GM12878 (cell line): ENCODE results near the gene CAST. TPM values are rescaled to one million over a fixed set of nuclear protein-coding genes. Genes with fewer than 3 reads are reported as not detected.

Experiments used
- ATAC-seq: fragments of 200-7000 bp; cut with Tn5 transposase; 3 replicates; pipeline ENCODE4 v1.9.1; 2020; ENCODE audit warnings: mild to moderate bottlenecking, moderate library complexity
- BruUV-seq: library from RNA; stranded (reverse); fragments of 400-500 nt; replicated peaks from 2 replicates; lab custom pipeline; 2021; lab: Mats Ljungman, UMichigan
- CTCF ChIA-PET: fragments of 300-600 bp; sonication (Branson Sonifier 250); formaldehyde crosslinking; extraction: SDS; loops from one replicate; lab custom pipeline; 2021; ENCODE audit warnings: inconsistent platforms; lab: Yijun Ruan, JAX
- POLR2A ChIA-PET: fragments of 350-600 bp; formaldehyde crosslinking; extraction: SDS; loops from one replicate; lab custom pipeline; 2021; ENCODE audit warnings: inconsistent platforms; lab: Charles Lee
- RAD21 ChIA-PET: fragments of 300-600 bp; sonication (Branson Sonifier 250); formaldehyde crosslinking; loops from one replicate; lab custom pipeline; 2023; ENCODE audit warnings: antibody characterized with exemption; ENCODE audit not compliant: unreplicated experiment; lab: Charles Lee
- SMC1A ChIA-PET: fragments of 300-600 bp; sonication (Branson Sonifier 250); formaldehyde crosslinking; loops from one replicate; lab custom pipeline; 2023; ENCODE audit not compliant: unreplicated experiment, uncharacterized antibody; lab: Charles Lee
- DNase-seq: peaks from one replicate; pipeline ENCODE4 v3.0.0-alpha.2; 2011; ENCODE audit warnings: low read depth, low spot score
- FAIRE-seq: peaks from 3 replicates; lab custom pipeline; 2011; peaks lifted over from hg19 to GRCh38; lab: Jason Lieb, UNC
- H2AFZ ChIP-seq: 2 replicates; pipeline ENCODE4 v1.6.0; 2011; ENCODE audit warnings: low read depth, low read length, control low read depth; ENCODE audit not compliant: control insufficient read depth
- H3K27ac ChIP-seq: 2 replicates; pipeline ENCODE4 v1.5.1; 2011; ENCODE audit warnings: control low read depth; ENCODE audit not compliant: control insufficient read depth, insufficient read depth
- H3K27me3 ChIP-seq, 2 experiments: replicated peaks in 1 of 2; 2 replicates each; pipeline versions ENCODE4 v1.6.0 to v1.6.1; 2011; ENCODE audit warnings: low read length in 1 of 2; ENCODE audit not compliant: control insufficient read depth in 2 of 2, insufficient read depth in 2 of 2
- H3K36me3 ChIP-seq, 2 experiments: 2 replicates each; pipeline ENCODE4 v1.5.1; 2011; ENCODE audit warnings: low read length in 1 of 2; ENCODE audit not compliant: control insufficient read depth in 2 of 2, insufficient read depth in 2 of 2
- H3K4me1 ChIP-seq: 2 replicates; pipeline ENCODE4 v1.6.1; 2011; ENCODE audit warnings: mild to moderate bottlenecking, low read length, moderate library complexity, mixed read lengths; ENCODE audit not compliant: control insufficient read depth, insufficient read depth
- H3K4me2 ChIP-seq: 2 replicates; pipeline ENCODE4 v1.6.0; 2011; ENCODE audit warnings: control low read depth; ENCODE audit not compliant: control insufficient read depth, insufficient read depth
- H3K4me3 ChIP-seq: fragments of 200-600 bp; sonication (generic); 2 replicates; pipeline ENCODE4 v1.5.1; 2016
- H3K79me2 ChIP-seq: 2 replicates; pipeline ENCODE4 v1.6.0; 2011; ENCODE audit warnings: low read length; ENCODE audit not compliant: control insufficient read depth, insufficient read depth
- H3K9ac ChIP-seq: 2 replicates; pipeline ENCODE4 v1.8.0; 2011; ENCODE audit warnings: low read length, control low read depth, mixed read lengths; ENCODE audit not compliant: control insufficient read depth, insufficient read depth
- H3K9me3 ChIP-seq: replicated peaks from 3 replicates; pipeline ENCODE4 v1.5.1; 2011; ENCODE audit warnings: mild to moderate bottlenecking, low read length; ENCODE audit not compliant: control insufficient read depth, insufficient read depth
- H4K20me1 ChIP-seq: 2 replicates; pipeline ENCODE4 v1.6.0; 2011; ENCODE audit not compliant: control insufficient read depth, insufficient read depth
- BCLAF1 ChIP-seq: fragments of 450-650 bp; IDR thresholded peaks from 2 replicates; pipeline ENCODE4 v1.6.1; 2017; ENCODE audit warnings: antibody characterized with exemption, mild to moderate bottlenecking, moderate library complexity
- CBX5 ChIP-seq: sonication (generic); IDR thresholded peaks from 2 replicates; pipeline ENCODE4 v1.6.1; 2016; ENCODE audit warnings: low read depth, moderate library complexity, mild to moderate bottlenecking, inconsistent platforms
- CREM ChIP-seq: IDR thresholded peaks from 2 replicates; pipeline ENCODE4 v1.6.1; 2014; ENCODE audit warnings: antibody characterized with exemption, low read depth
- EED ChIP-seq: sonication (generic); IDR thresholded peaks from 2 replicates; pipeline ENCODE4 v1.6.1; 2016; ENCODE audit warnings: antibody characterized with exemption, low read depth
- EP300 ChIP-seq, 2 experiments: fragments of 150-350 bp in 1 of 2; IDR thresholded peaks; 2 replicates each; pipeline ENCODE4 v1.6.1; 2011 to 2012; ENCODE audit warnings: low read depth in 2 of 2, low read length in 2 of 2, borderline replicate concordance in 1 of 2, improper control_type of control experiment in 1 of 2, inconsistent platforms in 1 of 2; ENCODE audit not compliant: control insufficient read depth in 1 of 2
- GABPA ChIP-seq: IDR thresholded peaks from 2 replicates; pipeline ENCODE4 v1.6.1; 2014; ENCODE audit warnings: antibody characterized with exemption, low read depth, mild to moderate bottlenecking, inconsistent platforms
- JUND ChIP-seq: IDR thresholded peaks from 2 replicates; pipeline ENCODE4 v1.6.1; 2012; ENCODE audit warnings: low read depth, mild to moderate bottlenecking, low read length, improper control_type of control experiment, moderate library complexity
- KLF5 ChIP-seq: fragments of 450-650 bp; IDR thresholded peaks from 2 replicates; pipeline ENCODE4 v1.6.1; 2014; ENCODE audit warnings: mild to moderate bottlenecking; ENCODE audit not compliant: partially characterized antibody
- MXI1 ChIP-seq: fragments of 150-350 bp; IDR thresholded peaks from 2 replicates; pipeline ENCODE4 v1.6.1; 2011; ENCODE audit warnings: low read depth, mild to moderate bottlenecking, inconsistent platforms, low read length, improper control_type of control experiment
- NKRF ChIP-seq: fragments of 450-650 bp; conservative IDR thresholded peaks from 2 replicates; pipeline ENCODE4 v1.6.1; 2017; ENCODE audit warnings: mild to moderate bottlenecking, moderate library complexity
- PAX8 ChIP-seq: fragments of 450-650 bp; IDR thresholded peaks from 2 replicates; pipeline ENCODE4 v1.6.1; 2017; ENCODE audit warnings: mild to moderate bottlenecking, moderate library complexity
- SIN3A ChIP-seq: IDR thresholded peaks from 2 replicates; pipeline ENCODE4 v1.6.1; 2012; ENCODE audit warnings: low read depth, low read length, improper control_type of control experiment
- TAF1 ChIP-seq: IDR thresholded peaks from 2 replicates; pipeline ENCODE4 v1.6.1; 2011; ENCODE audit warnings: mild to moderate bottlenecking, low read depth, low read length, borderline replicate concordance
- ZNF207 ChIP-seq: fragments of 450-650 bp; IDR thresholded peaks from 2 replicates; pipeline ENCODE4 v1.6.1; 2014; ENCODE audit warnings: antibody characterized with exemption, mild to moderate bottlenecking, borderline replicate concordance
- WGBS: methylation state at CpG from one replicate; pipeline ENCODE4 v1.1.6; 2016; ENCODE audit warnings: low lambda C conversion rate; ENCODE audit not compliant: insufficient replicate concordance, insufficient coverage; ENCODE audit errors: missing lambda C conversion rate; 5-methylcytosine and 5-hydroxymethylcytosine counted together
- in situ Hi-C: fragments of 300-500 bp; cut with MboI; formaldehyde crosslinking; loops from 9 replicates; pipeline ENCODE4 v1.14.3; 2018; ENCODE audit warnings: mixed read lengths
- intact Hi-C: fragments of 100-400 bp; cut with micrococcal nuclease; formaldehyde crosslinking; loops from one replicate; pipeline ENCODE4 v1.14.2; 2022; ENCODE audit not compliant: unreplicated experiment
- polyA plus RNA-seq, 11 experiments: library from polyadenylated mRNA; depleted of rRNA in 4 of 11; unstranded in 6 of 11; stranded (reverse) in 5 of 11; fragments of >200 nt; fragmentation: Nextera tagmentation in 4 of 11; fragmentation: Illumina TruSeq in 1 of 11; extraction: Ambion mirVana in 4 of 11; extraction: Trizol in 1 of 11; gene quantifications; 1 replicate in 1 of 11; 2 replicates in 10 of 11; pipeline versions ENCODE4 v1.2.1 to v1.2.3, GENCODE V29; 2011 to 2016; ENCODE audit warnings: inconsistent platforms in 2 of 11, missing spikeins in 2 of 11, low read depth in 1 of 11
- total RNA-seq, 4 experiments: library from RNA; depleted of rRNA in 3 of 4; stranded (reverse); fragments of >200 nt in 3 of 4; fragmentation: Illumina TruSeq in 1 of 4; extraction: Trizol in 1 of 4; gene quantifications; 2 replicates each; pipeline versions ENCODE4 v1.2.1 to v1.2.3, GENCODE V29; 2013 to 2021
- TF ChIP-seq, protein P1 (sequence below): fragments of 450-650 bp; IDR thresholded peaks from 2 replicates; pipeline ENCODE4 v1.6.1; 2014; ENCODE audit warnings: mild to moderate bottlenecking
- TF ChIP-seq, protein P2 (sequence below), 3 experiments: IDR thresholded peaks in 2 of 3; conservative IDR thresholded peaks in 1 of 3; 2 replicates each; pipeline ENCODE4 v1.5.1; 2011; ENCODE audit warnings: low read depth in 3 of 3, low read length in 3 of 3, mild to moderate bottlenecking in 3 of 3, control low read depth in 2 of 3, moderate library complexity in 2 of 3, inconsistent platforms in 1 of 3, mixed read lengths in 1 of 3; ENCODE audit not compliant: control insufficient read depth in 2 of 3, insufficient read depth in 1 of 3; ENCODE audit errors: extremely low read depth in 1 of 3

The CAST gene
- total and polyA plus RNA-seq, 10 of the 15 experiments (the other 5 are each of a cell fraction or from before 2014, with no cell fraction given): 31.7 to 140 (median 68.5) TPM

DNA sequence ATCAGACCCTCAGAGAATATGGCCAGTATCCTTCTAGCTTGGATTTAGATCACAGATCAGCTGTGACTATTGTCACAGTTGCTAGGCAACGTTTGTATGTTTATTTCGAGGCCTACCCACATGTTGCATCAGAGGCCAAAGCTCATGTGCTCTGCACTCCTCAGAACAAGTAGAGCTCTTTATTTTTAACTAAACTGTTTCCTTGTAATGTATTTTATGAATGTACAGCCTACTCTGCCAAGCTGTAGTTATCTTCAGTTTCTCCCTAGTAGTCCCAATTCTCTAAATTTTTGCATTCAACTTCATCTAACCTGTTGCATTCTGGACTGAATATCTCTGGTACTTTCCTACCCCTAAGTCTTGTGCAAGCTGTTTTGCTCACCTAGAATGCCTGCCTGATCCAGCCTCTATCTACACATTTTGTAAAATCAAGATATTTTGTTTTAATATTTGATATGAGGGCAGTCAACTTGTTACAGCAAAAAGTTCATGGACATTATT lies 52.8 kb downstream of the CAST start:
- intact Hi-C loops: loop anchor here (10.0 kb wide), 1 partner anchor 370 kb away; no protein-coding TSS in a partner anchor
- FAIRE-seq (no peak), ATAC-seq (peak; percentile 85), DNase-seq (no peak)
- Histone ChIP-seq H3K79me2 (no peaks in the 10 kb centered on the region), H3K4me3 (no peak overlapping the region), H4K20me1 (no peaks in the 10 kb centered on the region), H3K27me3 (no peaks in the 10 kb centered on the region), H3K36me3 (no peaks in the 10 kb centered on the region), H3K9ac (no peak overlapping the region), H3K4me1 (no peaks in the 10 kb centered on the region), H3K9me3 (no peaks in the 10 kb centered on the region), H2AFZ (no peak overlapping the region), H3K4me2 (no peak overlapping the region), H3K27ac (no peak overlapping the region)
- WGBS: 41% methylated on average over 2 of the region's 2 CpGs
- no TSS peak for BruUV-seq
- in situ Hi-C loops: no loop called here
- SMC1A ChIA-PET: interaction anchor here (0.8 to 1.9 kb wide), 10 partner anchors 9 to 101 kb away, joined by 3 to 8 read pairs (median 4); no protein-coding TSS in a partner anchor
- POLR2A ChIA-PET: no interaction called here
- CTCF ChIA-PET: interaction anchor here (0.6 to 2.8 kb wide), 8 partner anchors 12 to 447 kb away, joined by 3 to 8 read pairs (median 3); no protein-coding TSS in a partner anchor
- RAD21 ChIA-PET: interaction anchor here (0.9 to 1.2 kb wide), 2 partner anchors 9 to 12 kb away, joined by 3 to 4 read pairs; no protein-coding TSS in a partner anchor
- TF ChIP-seq BCLAF1: no peak
- TF ChIP-seq NKRF: no peak
- TF ChIP-seq CREM: no peak
- no peak for TF ChIP-seq EED
- peak; percentile 89 for TF ChIP-seq MXI1
- TF ChIP-seq GABPA: no peak
- TF ChIP-seq, protein P1, sequence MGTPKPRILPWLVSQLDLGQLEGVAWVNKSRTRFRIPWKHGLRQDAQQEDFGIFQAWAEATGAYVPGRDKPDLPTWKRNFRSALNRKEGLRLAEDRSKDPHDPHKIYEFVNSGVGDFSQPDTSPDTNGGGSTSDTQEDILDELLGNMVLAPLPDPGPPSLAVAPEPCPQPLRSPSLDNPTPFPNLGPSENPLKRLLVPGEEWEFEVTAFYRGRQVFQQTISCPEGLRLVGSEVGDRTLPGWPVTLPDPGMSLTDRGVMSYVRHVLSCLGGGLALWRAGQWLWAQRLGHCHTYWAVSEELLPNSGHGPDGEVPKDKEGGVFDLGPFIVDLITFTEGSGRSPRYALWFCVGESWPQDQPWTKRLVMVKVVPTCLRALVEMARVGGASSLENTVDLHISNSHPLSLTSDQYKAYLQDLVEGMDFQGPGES: no peak
- TF ChIP-seq JUND: no peak
- no peak for TF ChIP-seq TAF1
- TF ChIP-seq ZNF207: no peak
- TF ChIP-seq KLF5: no peak
- TF ChIP-seq CBX5: no peak
- TF ChIP-seq EP300 (IDR thresholded peaks at IDR 0.05; ENCODE audit: borderline replicate concordance in 1 of 2, control insufficient read depth in 1 of 2, low read depth in 2 of 2, low read length in 2 of 2): 0 out of 4 replicates have a peak, but pooled peaks of 1 of the 2 experiments have one; percentile 32
- TF ChIP-seq, protein P2, sequence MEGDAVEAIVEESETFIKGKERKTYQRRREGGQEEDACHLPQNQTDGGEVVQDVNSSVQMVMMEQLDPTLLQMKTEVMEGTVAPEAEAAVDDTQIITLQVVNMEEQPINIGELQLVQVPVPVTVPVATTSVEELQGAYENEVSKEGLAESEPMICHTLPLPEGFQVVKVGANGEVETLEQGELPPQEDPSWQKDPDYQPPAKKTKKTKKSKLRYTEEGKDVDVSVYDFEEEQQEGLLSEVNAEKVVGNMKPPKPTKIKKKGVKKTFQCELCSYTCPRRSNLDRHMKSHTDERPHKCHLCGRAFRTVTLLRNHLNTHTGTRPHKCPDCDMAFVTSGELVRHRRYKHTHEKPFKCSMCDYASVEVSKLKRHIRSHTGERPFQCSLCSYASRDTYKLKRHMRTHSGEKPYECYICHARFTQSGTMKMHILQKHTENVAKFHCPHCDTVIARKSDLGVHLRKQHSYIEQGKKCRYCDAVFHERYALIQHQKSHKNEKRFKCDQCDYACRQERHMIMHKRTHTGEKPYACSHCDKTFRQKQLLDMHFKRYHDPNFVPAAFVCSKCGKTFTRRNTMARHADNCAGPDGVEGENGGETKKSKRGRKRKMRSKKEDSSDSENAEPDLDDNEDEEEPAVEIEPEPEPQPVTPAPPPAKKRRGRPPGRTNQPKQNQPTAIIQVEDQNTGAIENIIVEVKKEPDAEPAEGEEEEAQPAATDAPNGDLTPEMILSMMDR (IDR thresholded peaks at IDR 0.05 in 2 of 3, conservative IDR thresholded peaks at IDR 0.05 in 1 of 3; ENCODE audit: control insufficient read depth in 2 of 3, extremely low read depth in 1 of 3, insufficient read depth in 1 of 3, low read depth in 3 of 3, low read length in 3 of 3): no peak
- peak; percentile 69; the same call in 1 of the 2 replicates for TF ChIP-seq SIN3A
- no peak for TF ChIP-seq PAX8
